Chondrocyte (in vitro differentiated cells): ENCODE results near the gene ACOX2. TPM values are rescaled to one million over a fixed set of nuclear protein-coding genes. Genes with fewer than 3 reads are reported as not detected.

Experiments used
- DNase-seq: peaks from one replicate; pipeline ENCODE4 v3.0.0; 2021; ENCODE audit warnings: mixed read lengths, low spot score
- H3K27ac Mint-ChIP-seq: one replicate; pipeline ENCODE4 v1.8.0; 2021; ENCODE audit warnings: mild to moderate bottlenecking, moderate library complexity, mixed read lengths; ENCODE audit not compliant: unreplicated experiment
- H3K27me3 Mint-ChIP-seq: 2 replicates; pipeline ENCODE4 v1.8.0; 2021; ENCODE audit warnings: low read depth, mixed read lengths
- H3K36me3 Mint-ChIP-seq: 2 replicates; pipeline ENCODE4 v1.8.0; 2021; ENCODE audit warnings: low read depth, mixed read lengths
- H3K4me1 Mint-ChIP-seq: 2 replicates; pipeline ENCODE4 v1.8.0; 2021; ENCODE audit warnings: low read depth, mild to moderate bottlenecking, mixed read lengths
- H3K4me3 Mint-ChIP-seq: one replicate; pipeline ENCODE4 v1.8.0; 2021; ENCODE audit warnings: mild to moderate bottlenecking, moderate library complexity, mixed read lengths; ENCODE audit not compliant: unreplicated experiment
- H3K9me3 Mint-ChIP-seq: 2 replicates; pipeline ENCODE4 v1.8.0; 2021; ENCODE audit warnings: low read depth, mixed read lengths
- total RNA-seq: library from RNA; stranded (reverse); gene quantifications from 3 replicates; pipeline ENCODE4 v1.2.1, GENCODE V29; 2021
- TF ChIP-seq, protein P1 (sequence below): fragments of 200-600 bp; sonication (generic); IDR thresholded peaks from 2 replicates; pipeline ENCODE4 v1.5.0; 2021; ENCODE audit warnings: antibody characterized with exemption, mild to moderate bottlenecking, moderate library complexity

ACOX2 gene
- total RNA-seq, 1 donor from 2014 or later = 0.57 TPM

DNA sequence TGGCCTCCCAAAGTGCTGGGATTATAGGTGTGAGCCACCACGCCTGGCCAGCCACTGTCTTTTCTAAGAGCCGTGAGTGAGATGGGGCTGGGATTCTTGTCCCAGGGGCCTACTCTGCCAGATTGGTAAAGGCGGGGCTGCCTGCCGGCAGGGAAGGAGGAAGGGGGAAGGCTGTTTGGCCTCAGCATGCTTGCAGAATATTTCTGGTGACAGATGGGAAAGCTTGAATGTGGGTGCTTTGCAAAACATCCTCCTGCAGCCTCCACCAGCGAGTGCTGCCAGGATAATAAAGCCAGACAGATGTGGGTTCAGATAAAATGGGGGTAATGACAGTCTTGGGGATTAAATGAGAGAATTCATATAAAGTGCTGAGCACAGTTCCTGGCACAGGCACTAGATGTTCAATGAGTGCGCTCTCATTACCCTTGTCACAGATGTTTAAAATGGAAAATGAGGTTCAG is 19.8 kb upstream of the ACOX2 start:
- no peak overlapping the region for H3K4me3 Mint-ChIP-seq
- TF ChIP-seq, protein P1, sequence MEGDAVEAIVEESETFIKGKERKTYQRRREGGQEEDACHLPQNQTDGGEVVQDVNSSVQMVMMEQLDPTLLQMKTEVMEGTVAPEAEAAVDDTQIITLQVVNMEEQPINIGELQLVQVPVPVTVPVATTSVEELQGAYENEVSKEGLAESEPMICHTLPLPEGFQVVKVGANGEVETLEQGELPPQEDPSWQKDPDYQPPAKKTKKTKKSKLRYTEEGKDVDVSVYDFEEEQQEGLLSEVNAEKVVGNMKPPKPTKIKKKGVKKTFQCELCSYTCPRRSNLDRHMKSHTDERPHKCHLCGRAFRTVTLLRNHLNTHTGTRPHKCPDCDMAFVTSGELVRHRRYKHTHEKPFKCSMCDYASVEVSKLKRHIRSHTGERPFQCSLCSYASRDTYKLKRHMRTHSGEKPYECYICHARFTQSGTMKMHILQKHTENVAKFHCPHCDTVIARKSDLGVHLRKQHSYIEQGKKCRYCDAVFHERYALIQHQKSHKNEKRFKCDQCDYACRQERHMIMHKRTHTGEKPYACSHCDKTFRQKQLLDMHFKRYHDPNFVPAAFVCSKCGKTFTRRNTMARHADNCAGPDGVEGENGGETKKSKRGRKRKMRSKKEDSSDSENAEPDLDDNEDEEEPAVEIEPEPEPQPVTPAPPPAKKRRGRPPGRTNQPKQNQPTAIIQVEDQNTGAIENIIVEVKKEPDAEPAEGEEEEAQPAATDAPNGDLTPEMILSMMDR = no peak

DNA sequence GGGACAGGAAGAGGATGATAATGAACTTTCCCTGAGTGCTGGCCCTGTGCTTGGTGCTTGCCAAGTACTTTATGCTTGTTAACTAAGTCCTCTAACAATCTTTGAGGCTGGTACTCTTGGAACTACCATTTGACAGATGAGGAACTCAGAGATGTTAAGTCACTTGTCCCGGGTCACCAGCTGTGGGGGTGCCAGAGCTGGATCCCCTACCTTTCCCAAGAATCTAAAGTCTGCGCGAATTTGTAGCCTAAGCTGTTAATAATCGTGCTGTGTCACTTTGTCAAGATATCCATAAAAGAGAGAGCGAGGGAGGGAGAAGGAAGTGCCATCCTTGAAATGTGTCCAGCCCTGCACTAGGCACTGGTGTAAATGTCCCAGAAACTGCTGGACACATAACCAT is 19.0 kb upstream of the ACOX2 start:
- peaks cover 4% of the 10 kb centered on the region for H3K36me3 Mint-ChIP-seq
- H3K4me1 Mint-ChIP-seq = peaks cover 5% of the 10 kb centered on the region
- no peak for DNase-seq
- peaks cover 14% of the 10 kb centered on the region for H3K9me3 Mint-ChIP-seq
- no peak overlapping the region for H3K4me3 Mint-ChIP-seq
- TF ChIP-seq, protein P1 = no peak
- no peaks in the 10 kb centered on the region for H3K27me3 Mint-ChIP-seq
- no peak overlapping the region for H3K27ac Mint-ChIP-seq

More for the DNA sequence above, 19.8 kb upstream of the ACOX2 start:
- H3K9me3 Mint-ChIP-seq = peaks cover 9% of the 10 kb centered on the region
- H3K27me3 Mint-ChIP-seq = no peaks in the 10 kb centered on the region
- DNase-seq = peak; percentile 37
- H3K4me1 Mint-ChIP-seq = peaks cover 12% of the 10 kb centered on the region
- H3K27ac Mint-ChIP-seq = no peak overlapping the region
- peaks cover 4% of the 10 kb centered on the region for H3K36me3 Mint-ChIP-seq

DNA sequence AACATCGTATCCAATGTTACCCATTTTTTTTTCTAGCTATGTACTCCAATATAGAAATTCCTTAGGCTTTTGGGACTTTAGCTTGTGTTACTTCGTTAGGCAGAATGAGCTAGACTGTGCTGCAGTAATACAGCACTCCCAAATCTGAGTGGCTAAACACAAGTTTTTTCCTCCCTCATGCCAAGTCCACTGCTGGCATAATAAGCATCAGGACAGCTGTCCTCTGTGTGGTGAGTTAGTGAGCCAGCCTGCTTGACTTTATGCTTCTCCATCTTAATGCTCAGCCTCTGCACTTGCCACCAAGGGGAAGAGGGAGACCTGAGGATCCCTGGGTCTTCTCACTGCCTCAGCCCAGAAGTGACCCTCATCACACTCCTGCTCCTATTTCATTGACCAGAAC is 18.2 kb upstream of the ACOX2 start:
- TF ChIP-seq, protein P1 = no peak
- Mint-ChIP-seq H3K9me3 (peaks cover 14% of the 10 kb centered on the region), H3K27ac (no peak overlapping the region), H3K4me3 (no peak overlapping the region), H3K27me3 (no peaks in the 10 kb centered on the region), H3K4me1 (no peaks in the 10 kb centered on the region), H3K36me3 (peaks cover 4% of the 10 kb centered on the region)
- DNase-seq = no peak

DNA sequence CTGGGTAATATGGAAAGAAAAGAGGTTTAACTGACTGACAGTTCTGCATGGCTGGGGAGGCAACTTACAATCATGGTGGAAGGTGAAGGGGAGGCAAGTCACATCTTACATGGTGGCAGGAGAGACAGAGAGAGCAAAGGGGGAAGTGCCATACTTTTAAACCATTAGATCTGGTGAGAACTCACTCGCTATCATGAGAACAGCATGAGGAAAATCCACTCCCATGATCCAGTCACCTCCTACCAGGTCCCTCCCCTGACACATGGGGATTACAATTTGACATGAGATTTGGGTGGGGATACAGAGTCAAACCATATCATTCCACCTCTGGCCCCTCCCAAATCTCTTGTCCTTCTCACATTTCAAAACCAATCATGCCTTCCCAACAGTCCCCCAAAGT is 16.0 kb upstream of the ACOX2 start:
- Mint-ChIP-seq H3K4me3 (no peak overlapping the region), H3K9me3 (peaks cover 14% of the 10 kb centered on the region), H3K27ac (no peak overlapping the region), H3K27me3 (no peaks in the 10 kb centered on the region), H3K36me3 (peaks cover 4% of the 10 kb centered on the region), H3K4me1 (no peaks in the 10 kb centered on the region)
- no peak for DNase-seq
- TF ChIP-seq, protein P1 = no peak

DNA sequence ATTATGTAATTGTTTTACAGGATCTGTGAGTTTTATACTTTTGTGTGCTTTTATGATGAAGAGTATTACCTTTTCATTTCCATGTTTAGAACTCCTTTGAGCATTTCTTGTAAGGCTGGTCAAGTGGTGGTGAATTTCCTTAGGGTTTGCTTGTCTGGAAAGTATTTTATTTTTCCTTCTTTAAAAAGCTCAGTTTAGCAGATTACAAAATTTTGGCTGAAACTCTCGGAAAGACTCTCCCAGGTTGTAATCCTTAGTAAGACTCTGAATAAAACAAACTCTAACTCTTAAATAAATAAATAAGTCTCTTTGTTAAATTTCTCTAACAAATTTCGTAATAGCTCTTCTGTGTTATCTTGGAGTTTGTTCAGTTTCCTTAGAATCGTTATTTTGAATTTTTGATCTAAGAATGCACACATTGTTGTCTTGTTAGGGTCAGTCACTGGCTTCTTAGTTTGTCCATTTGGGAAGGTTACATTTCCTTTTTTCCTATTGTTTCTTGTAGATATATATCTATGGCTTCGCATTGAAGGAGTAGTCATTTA is 14.7 kb upstream of the ACOX2 start:
- Mint-ChIP-seq H3K27ac (no peak overlapping the region), H3K36me3 (peaks cover 4% of the 10 kb centered on the region), H3K9me3 (peaks cover 14% of the 10 kb centered on the region), H3K4me1 (no peaks in the 10 kb centered on the region), H3K27me3 (no peaks in the 10 kb centered on the region), H3K4me3 (no peak overlapping the region)
- TF ChIP-seq, protein P1 = no peak
- no peak for DNase-seq
